ENCODE measurements around the gene CHAF1A.

The CHAF1A gene, protein sequence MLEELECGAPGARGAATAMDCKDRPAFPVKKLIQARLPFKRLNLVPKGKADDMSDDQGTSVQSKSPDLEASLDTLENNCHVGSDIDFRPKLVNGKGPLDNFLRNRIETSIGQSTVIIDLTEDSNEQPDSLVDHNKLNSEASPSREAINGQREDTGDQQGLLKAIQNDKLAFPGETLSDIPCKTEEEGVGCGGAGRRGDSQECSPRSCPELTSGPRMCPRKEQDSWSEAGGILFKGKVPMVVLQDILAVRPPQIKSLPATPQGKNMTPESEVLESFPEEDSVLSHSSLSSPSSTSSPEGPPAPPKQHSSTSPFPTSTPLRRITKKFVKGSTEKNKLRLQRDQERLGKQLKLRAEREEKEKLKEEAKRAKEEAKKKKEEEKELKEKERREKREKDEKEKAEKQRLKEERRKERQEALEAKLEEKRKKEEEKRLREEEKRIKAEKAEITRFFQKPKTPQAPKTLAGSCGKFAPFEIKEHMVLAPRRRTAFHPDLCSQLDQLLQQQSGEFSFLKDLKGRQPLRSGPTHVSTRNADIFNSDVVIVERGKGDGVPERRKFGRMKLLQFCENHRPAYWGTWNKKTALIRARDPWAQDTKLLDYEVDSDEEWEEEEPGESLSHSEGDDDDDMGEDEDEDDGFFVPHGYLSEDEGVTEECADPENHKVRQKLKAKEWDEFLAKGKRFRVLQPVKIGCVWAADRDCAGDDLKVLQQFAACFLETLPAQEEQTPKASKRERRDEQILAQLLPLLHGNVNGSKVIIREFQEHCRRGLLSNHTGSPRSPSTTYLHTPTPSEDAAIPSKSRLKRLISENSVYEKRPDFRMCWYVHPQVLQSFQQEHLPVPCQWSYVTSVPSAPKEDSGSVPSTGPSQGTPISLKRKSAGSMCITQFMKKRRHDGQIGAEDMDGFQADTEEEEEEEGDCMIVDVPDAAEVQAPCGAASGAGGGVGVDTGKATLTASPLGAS

DNA sequence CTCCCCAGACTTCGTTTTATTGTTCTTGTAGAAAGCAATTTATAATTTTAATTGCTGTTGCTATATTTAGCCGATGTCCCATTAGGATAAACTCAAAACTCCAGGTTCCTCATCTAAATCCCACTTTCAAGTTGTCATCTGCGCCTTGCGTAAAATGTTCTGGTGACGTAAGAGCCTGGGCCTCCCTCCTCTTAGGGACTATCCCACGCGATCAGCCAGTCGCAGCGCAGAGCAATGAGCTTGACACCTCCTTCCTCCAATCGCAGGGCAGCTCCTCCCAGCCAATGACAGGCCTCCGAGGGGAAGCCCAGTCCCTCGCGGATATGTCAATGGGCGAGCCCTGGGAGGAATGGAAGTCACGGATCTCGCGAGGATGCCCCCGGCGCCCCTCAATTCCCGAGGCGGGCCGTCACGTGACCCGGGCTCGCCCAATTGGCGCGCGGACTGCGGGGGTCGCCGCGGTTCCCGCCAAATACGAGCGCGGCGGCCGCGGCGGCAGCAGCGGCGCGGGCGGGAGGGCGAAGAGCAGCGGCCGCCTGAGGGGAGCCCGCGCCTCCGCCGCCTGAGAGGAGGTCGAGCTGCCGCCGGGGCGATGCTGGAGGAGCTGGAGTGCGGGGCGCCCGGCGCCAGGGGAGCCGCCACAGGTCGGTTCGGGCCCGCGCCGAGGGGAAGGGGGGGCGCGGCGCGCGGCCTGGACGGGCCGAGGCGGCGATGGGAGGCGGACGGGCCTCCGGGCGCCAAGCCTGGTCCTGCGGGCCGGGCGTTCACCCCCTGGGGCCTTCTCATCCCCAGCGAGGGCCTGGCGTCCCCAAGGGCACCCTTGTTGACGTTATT lies at the start of gene CHAF1A:
Gene CHAF1A, plus strand, starts transcription at position 470 of the 834 bp plus-strand sequence. Its CDS starts 123 bp downstream, at position 593.
- H3K4me1 Mint-ChIP-seq: peaks cover 46% of the 10 kb centered on the region
- H3K36me3 Mint-ChIP-seq: no peaks in the 10 kb centered on the region
- peak within 1 kb of the TSS; percentile 92 for H3K4me3 Mint-ChIP-seq
- H3K9me3 Mint-ChIP-seq: no peaks in the 10 kb centered on the region
- H3K27me3 Mint-ChIP-seq: no peaks in the 10 kb centered on the region
- H3K27ac Mint-ChIP-seq: peak within 1 kb of the TSS; percentile 99

DNA sequence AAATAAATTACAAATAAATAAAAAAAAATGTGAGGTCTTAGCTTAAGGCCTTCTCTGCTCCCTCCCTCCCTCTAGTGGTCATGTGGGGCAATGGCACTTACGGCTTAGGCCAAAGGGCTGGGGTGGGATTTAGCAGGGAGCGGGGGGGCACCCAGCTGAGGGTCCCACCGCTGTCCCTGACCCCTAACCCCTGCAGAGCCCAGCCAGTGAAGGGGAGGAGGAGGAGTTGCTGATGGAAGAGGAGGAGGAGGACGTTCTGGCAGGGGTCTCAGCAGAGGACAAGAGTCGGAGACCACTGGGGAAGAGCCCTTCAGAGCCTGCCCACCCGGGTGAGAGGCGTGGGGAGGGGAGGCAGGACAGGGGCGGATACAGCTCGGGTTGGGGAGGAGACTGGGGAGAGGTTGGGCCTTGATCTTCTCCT lies 49.7 kb upstream of the CHAF1A start:
- Mint-ChIP-seq H3K27me3 (no peaks in the 10 kb centered on the region), H3K4me3 (no peak overlapping the region)

DNA sequence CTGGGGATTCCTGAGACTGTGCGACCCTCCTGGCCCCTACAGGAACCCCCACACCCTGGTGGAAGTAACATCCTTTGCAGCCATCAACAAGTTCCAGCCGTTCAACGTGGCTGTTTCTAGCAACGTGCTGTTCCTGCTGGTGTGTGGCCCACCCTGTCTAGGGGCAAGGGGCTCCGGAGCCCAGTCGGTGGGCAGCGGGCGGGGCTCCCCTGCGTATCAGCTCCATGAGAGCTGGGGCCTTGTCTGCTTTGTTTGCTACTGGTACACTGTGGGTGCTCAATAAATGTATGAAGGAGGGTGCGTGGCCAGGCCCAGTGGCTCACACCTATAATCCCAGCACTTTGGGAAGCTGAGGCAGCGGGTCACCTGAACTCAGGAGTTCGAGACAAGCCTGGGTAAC lies 48.2 kb upstream of the CHAF1A start:
- H3K36me3 Mint-ChIP-seq: no peaks in the 10 kb centered on the region
- H3K9me3 Mint-ChIP-seq: no peaks in the 10 kb centered on the region
- no peak overlapping the region for H3K27ac Mint-ChIP-seq
- H3K27me3 Mint-ChIP-seq: no peaks in the 10 kb centered on the region
- no peak overlapping the region for H3K4me3 Mint-ChIP-seq
- peaks cover 4% of the 10 kb centered on the region for H3K4me1 Mint-ChIP-seq

More for the DNA sequence above, 49.7 kb upstream of the CHAF1A start:
- Mint-ChIP-seq H3K9me3 (no peaks in the 10 kb centered on the region), H3K4me1 (peaks cover 4% of the 10 kb centered on the region), H3K27ac (no peak overlapping the region), H3K36me3 (no peaks in the 10 kb centered on the region)

DNA sequence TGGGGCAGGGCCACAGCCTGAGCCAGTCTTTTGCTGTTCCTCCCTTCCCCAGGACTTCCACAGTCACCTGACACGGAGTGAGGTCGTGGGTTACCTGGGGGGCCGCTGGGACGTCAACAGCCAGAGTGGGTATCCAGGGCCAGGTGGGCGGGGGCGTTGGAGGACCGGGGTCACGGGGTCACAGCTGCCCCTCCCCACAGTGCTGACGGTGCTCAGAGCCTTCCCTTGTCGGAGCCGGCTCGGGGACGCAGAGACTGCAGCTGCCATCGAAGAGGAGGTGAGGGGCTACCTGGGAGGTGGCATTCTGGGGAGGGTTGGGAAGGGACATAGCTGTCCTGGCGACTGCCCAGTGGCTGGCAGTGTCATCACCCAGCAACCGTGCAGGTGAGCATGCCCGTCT lies 47.5 kb upstream of the CHAF1A start:
- no peaks in the 10 kb centered on the region for H3K27me3 Mint-ChIP-seq
- no peaks in the 10 kb centered on the region for H3K36me3 Mint-ChIP-seq
- H3K9me3 Mint-ChIP-seq: no peaks in the 10 kb centered on the region
- H3K4me1 Mint-ChIP-seq: peaks cover 4% of the 10 kb centered on the region
- no peak overlapping the region for H3K4me3 Mint-ChIP-seq
- H3K27ac Mint-ChIP-seq: no peak overlapping the region

DNA sequence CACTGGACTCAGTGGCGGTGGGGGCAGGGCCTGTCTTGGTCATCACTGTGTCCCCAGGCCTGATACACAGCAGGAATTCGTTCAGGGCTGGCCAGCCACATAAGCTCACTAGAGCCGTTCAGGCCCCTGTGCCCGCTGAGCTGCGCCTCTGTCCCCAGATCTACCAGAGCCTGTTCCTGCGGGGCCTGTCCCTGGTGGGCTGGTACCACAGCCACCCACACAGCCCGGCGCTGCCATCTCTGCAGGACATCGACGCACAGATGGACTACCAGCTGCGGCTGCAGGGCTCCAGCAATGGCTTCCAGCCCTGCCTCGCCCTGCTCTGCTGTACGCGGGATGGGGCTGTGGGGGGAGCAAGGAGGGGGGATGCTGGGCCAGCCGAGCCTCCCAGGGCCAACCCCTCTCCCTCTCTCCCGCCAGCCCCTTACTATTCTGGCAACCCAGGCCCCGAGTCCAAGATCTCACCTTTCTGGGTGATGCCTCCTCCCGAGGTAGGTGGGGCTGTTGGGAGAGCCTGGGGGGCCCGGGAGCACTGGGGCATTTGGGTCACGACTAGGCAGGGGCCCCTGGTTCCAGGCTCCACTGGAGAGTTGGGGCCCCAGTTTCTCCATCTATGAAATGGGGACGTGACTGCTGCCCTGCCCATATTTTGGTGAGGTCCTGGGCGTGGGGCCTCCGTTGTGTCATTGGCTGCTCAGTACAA lies 45.2 kb upstream of the CHAF1A start:
- H3K4me1 Mint-ChIP-seq: peaks cover 4% of the 10 kb centered on the region
- H3K36me3 Mint-ChIP-seq: peaks cover 2% of the 10 kb centered on the region

DNA sequence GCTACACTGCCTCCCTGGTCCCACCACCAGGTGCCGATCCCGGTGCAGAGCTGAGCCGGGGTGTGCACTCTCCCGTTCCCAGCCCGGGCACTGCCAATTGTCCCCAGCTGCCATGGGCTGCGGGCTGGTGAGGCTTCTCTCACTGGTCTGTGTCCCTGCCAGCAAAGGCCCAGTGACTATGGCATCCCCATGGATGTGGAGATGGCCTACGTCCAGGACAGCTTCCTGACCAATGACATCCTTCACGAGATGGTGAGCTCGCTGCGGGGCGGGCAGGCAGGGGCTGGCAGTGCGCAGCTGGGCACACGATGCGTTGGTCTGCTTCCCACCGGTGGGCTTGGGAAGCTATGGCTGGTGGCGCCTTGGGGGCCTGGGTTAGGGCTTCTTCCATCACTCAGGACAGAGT lies 44.5 kb upstream of the CHAF1A start:
- Mint-ChIP-seq H3K27ac (no peak overlapping the region), H3K36me3 (peaks cover 2% of the 10 kb centered on the region), H3K9me3 (no peaks in the 10 kb centered on the region), H3K4me3 (no peak overlapping the region), H3K4me1 (no peaks in the 10 kb centered on the region), H3K27me3 (no peaks in the 10 kb centered on the region)

More for the DNA sequence above, 45.2 kb upstream of the CHAF1A start:
- H3K4me3 Mint-ChIP-seq: no peak overlapping the region
- H3K9me3 Mint-ChIP-seq: no peaks in the 10 kb centered on the region
- no peak overlapping the region for H3K27ac Mint-ChIP-seq
- no peaks in the 10 kb centered on the region for H3K27me3 Mint-ChIP-seq

DNA sequence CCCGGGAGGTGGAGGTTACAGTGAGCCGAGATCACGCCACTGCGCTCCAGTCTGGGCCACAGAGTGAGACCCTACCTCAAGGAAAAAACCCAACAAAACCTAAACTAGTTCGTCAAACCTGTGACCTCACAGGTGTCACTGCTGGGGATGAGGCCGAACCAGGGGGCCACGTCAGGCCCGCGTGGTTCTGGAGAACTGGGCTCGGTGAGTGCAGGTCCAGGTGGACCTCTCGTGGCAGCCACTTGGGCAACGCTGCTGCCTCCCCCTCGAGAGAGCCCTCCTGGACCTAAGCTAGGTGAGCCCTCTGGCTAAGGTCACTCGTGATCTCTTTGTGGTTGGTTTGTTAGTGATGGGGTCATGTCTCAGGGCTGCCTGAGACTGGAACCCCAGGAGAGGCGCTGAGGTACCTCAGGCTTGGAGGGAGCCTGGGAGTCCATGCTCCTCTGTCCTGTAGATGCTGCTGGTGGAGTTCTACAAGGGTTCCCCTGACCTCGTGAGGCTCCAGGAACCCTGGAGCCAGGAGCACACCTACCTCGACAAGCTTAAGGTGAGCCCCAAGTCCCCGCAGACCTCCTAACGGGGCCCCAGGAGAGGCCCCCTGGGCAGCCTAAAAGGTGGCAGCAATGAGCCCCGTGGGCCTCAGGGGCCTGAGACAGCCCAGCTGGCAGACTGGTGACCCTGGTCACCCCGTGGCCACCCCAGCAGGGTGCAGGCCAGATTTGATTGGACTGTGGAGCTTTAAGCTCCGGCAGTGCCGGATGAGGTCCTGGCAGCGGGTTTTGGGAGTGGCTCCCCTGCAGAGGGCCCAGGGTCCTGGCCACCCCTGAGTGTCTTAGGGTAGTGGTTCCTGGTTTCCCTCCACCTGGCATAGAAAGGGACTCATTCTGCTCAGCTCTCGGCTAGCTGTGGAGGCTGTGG lies 43.5 kb upstream of the CHAF1A start:
- H3K27me3 Mint-ChIP-seq: no peaks in the 10 kb centered on the region
- H3K4me1 Mint-ChIP-seq: no peaks in the 10 kb centered on the region
- peaks cover 2% of the 10 kb centered on the region for H3K36me3 Mint-ChIP-seq
- H3K27ac Mint-ChIP-seq: no peak overlapping the region
- no peaks in the 10 kb centered on the region for H3K9me3 Mint-ChIP-seq
- H3K4me3 Mint-ChIP-seq: no peak overlapping the region

DNA sequence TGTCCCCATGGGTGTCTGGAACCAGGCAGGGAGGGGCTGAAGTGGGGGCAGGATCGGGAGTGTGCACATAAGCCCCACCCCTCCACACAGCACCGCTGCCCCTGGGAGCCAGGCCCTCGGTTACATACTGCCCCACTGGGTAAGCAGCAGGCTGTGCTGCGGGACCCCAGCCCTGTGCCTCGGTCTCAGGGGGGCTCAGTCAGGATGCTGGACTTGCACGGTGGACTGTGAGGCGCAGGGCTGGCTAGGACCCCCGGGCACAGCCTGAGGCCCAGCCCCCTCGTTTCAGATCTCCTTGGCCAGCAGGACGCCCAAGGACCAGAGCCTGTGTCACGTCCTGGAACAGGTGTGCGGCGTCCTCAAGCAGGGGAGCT lies 42.8 kb upstream of the CHAF1A start:
- H3K36me3 Mint-ChIP-seq: peaks cover 2% of the 10 kb centered on the region
- H3K4me3 Mint-ChIP-seq: no peak overlapping the region
- H3K27me3 Mint-ChIP-seq: no peaks in the 10 kb centered on the region
- H3K4me1 Mint-ChIP-seq: no peaks in the 10 kb centered on the region
- no peak overlapping the region for H3K27ac Mint-ChIP-seq
- H3K9me3 Mint-ChIP-seq: no peaks in the 10 kb centered on the region

DNA sequence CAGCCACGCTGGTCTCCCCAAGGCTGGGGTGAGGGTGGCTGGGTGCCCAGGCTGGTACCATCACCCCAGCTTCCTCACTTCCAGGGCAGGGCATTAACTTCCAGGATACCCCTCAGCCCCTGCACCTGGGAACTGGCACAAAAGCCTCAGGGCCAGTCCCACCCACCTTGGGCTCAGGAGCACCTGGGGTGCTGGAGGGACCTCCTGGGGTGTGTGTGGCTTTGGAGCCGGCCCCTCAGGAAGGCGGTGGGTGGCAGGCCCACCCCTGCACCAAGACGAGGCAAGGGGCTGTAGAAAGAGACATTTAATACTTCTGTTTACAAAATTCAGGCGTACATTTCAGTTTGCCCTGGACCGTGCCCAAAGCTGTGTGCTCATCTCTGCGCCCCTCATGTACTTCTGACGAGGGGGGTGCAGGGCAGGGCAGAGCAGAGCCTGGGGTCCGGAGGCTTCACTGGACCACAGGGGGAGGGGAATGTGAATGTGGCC lies 42.3 kb upstream of the CHAF1A start:
- Mint-ChIP-seq H3K4me1 (no peaks in the 10 kb centered on the region), H3K4me3 (no peak overlapping the region), H3K27ac (no peak overlapping the region), H3K36me3 (peaks cover 2% of the 10 kb centered on the region), H3K27me3 (no peaks in the 10 kb centered on the region), H3K9me3 (no peaks in the 10 kb centered on the region)

DNA sequence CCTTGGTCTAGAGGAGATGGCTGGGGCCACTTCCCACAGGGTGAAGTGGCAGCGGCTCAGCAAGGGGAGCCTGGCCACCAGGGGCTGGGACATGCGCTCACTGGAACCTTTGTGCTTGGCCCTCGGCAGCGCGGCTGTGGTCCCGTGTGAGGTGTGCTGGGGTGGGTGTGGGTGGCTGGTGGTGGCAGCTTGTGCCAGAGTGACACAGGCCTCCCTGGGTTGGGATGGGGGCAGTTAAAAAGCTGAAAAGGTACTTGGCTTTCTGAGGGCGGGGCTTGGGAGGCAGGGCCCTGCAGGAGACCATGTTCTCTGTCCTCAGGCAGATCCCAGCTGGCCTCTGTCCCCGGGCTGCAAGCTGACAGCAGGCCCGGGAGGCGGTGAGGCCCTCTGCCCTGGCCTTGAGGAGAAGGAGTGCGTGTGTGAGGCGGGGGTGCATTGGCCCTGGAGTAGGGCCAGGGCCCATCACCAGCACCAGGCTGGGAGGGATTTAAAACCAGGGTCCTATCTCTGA lies 41.7 kb upstream of the CHAF1A start:
- H3K27ac Mint-ChIP-seq: no peak overlapping the region
- H3K36me3 Mint-ChIP-seq: peaks cover 2% of the 10 kb centered on the region
- no peaks in the 10 kb centered on the region for H3K27me3 Mint-ChIP-seq
- no peaks in the 10 kb centered on the region for H3K9me3 Mint-ChIP-seq
- H3K4me3 Mint-ChIP-seq: no peak overlapping the region
- no peaks in the 10 kb centered on the region for H3K4me1 Mint-ChIP-seq

DNA sequence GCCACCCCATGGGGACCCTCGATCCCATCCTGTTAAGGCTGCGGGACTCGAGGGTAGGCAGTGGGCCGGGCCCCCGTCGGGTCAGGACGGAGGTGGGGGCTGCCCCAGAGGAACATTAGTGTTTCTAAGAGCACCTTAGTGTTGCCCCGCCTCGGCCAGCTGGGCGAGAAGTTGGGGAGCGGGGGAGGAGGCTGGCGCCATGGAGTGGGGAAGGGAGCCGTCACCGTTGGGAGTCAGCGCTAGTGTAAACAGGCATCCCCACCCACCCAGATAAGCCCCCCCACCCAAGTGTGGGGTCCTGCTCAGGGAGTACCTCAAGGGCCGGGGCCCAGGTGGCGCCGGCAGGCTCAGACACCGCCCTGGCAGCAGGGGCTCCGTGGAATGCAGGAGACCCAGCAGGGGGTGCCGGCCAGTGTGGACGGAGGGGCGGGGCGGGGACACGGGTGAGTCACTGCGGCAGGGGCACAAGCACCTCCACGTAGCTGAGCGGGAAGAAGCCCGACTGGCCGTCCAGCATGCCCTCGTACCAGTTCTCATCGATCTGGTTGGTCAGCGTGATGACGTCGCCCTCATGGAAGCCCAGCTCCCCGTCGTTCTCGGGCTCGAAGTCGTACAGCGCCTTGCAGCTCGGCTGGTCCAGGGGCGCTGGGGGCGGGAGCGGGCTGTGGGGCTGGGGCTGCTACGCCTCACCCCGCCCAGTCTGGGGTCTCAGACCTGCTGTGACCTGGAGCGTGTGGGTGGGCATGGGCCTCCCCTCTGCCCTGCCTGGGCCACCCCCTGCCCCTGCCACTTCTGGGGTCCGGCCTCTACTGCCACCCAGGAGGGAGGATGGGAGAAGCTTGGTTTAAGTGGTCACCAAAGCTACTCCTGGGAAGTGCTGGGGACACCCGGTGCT lies 41.0 kb upstream of the CHAF1A start:
- peaks cover 2% of the 10 kb centered on the region for H3K36me3 Mint-ChIP-seq
- H3K27me3 Mint-ChIP-seq: no peaks in the 10 kb centered on the region
- H3K4me1 Mint-ChIP-seq: no peaks in the 10 kb centered on the region
- no peaks in the 10 kb centered on the region for H3K9me3 Mint-ChIP-seq
- H3K27ac Mint-ChIP-seq: no peak overlapping the region
- H3K4me3 Mint-ChIP-seq: no peak overlapping the region

DNA sequence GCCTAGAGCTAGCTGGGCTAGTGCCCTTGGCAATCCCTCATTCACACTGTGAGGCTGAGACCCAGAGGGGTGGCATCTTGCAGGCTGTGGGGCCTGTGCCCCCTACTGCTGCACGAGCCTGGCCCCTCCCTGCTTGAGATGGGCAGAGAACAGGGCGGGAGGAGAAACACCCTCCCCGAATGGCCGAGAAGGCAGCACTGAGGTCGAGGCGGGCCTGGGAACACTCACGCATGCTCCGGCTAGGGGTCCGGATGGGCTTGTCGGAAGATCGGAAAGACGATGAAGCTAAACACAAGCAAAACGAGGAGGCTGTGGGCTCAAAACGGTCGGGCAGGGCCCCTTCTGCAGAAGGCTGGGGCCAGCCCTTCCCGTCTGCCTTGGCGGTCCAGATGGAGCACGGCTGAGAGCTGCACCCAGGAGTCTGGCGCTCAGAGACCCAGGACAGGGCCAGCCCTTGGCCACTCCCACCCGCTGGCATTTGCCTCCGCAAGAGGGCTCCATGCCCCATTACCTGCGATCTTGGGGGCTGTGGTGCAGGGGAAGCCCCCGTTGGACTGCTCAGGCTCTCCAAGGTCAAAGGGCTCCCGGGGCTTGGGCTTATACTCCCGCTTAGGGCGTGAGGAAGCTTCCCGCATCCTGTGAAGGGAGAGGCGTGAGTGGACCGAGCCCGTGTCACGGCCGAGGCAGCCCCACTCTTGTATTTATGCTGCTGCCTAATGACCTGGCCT lies 40.2 kb upstream of the CHAF1A start:
- H3K27me3 Mint-ChIP-seq: no peaks in the 10 kb centered on the region
- no peak overlapping the region for H3K27ac Mint-ChIP-seq
- H3K9me3 Mint-ChIP-seq: no peaks in the 10 kb centered on the region
- H3K4me1 Mint-ChIP-seq: no peaks in the 10 kb centered on the region
- peaks cover 2% of the 10 kb centered on the region for H3K36me3 Mint-ChIP-seq
- H3K4me3 Mint-ChIP-seq: no peak overlapping the region

Measured in activated naive CD4-positive, alpha-beta T cell treated with anti-CD3 and anti-CD28 coated beads, Interleukin-2, amount 50 U/mL, for 24 hours (primary cell).